Neural cell (in vitro differentiated cells): Measurements from ENCODE around the gene ISG20. TPM values are rescaled to one million over a fixed set of nuclear protein-coding genes. Genes with fewer than 3 reads are reported as not detected.

ENCODE experiments used
- H2AFZ ChIP-seq: fragments of 200-600, 300-800 bp; sonication (generic), shearing (Covaris generic); 2 replicates; pipeline ENCODE4 v1.6.0; 2014; ENCODE audit warnings: low read depth, mild to moderate bottlenecking, antibody characterized with exemption, low read length, moderate library complexity
- H3F3A ChIP-seq: fragments of 200-600 bp; shearing (Covaris generic); 2 replicates; pipeline ENCODE4 v1.6.1; 2016; ENCODE audit warnings: mild to moderate bottlenecking, moderate library complexity, mixed read lengths, antibody characterized with exemption, low read length; ENCODE audit not compliant: insufficient read depth, poor library complexity, severe bottlenecking
- H3K27ac ChIP-seq: fragments of 200-600, 300-800 bp; sonication (generic), shearing (Covaris generic); 2 replicates; pipeline ENCODE4 v1.5.1; 2014; ENCODE audit warnings: mild to moderate bottlenecking, low read length, moderate library complexity
- H3K27me3 ChIP-seq: fragments of 300-800, 200-600 bp; sonication (generic), shearing (Covaris generic); 2 replicates; pipeline ENCODE4 v1.6.0; 2014; ENCODE audit warnings: mild to moderate bottlenecking, low read depth, low read length, moderate library complexity; ENCODE audit not compliant: insufficient read depth
- H3K36me3 ChIP-seq: fragments of 300-800, 200-600 bp; sonication (generic), shearing (Covaris generic); 2 replicates; pipeline ENCODE4 v1.5.1; 2014; ENCODE audit warnings: mild to moderate bottlenecking, antibody characterized with exemption, low read length, moderate library complexity; ENCODE audit not compliant: insufficient read depth
- H3K4me2 ChIP-seq: fragments of 300-800, 200-600 bp; sonication (generic), shearing (Covaris generic); 2 replicates; pipeline ENCODE4 v1.6.0; 2014; ENCODE audit warnings: mild to moderate bottlenecking, low read length
- H3K4me3 ChIP-seq: fragments of 300-800, 200-600 bp; sonication (generic), shearing (Covaris generic); 2 replicates; pipeline ENCODE4 v1.5.1; 2014; ENCODE audit warnings: mild to moderate bottlenecking, low read length, moderate library complexity
- H3K79me2 ChIP-seq: fragments of 200-600 bp; shearing (Covaris generic); replicated peaks from 2 replicates; pipeline ENCODE4 v1.6.0; 2014; ENCODE audit warnings: mild to moderate bottlenecking, low read length, moderate library complexity; ENCODE audit not compliant: insufficient read depth
- H3K9ac ChIP-seq: fragments of 300-800, 200-600 bp; sonication (generic), shearing (Covaris generic); 2 replicates; pipeline ENCODE4 v1.6.1; 2016; ENCODE audit warnings: mild to moderate bottlenecking, low read length, mixed read lengths
- H3K9me2 ChIP-seq: fragments of 200-600 bp; shearing (Covaris generic); 2 replicates; pipeline ENCODE4 v1.6.1; 2016; ENCODE audit warnings: mild to moderate bottlenecking, low read length, mixed read lengths; ENCODE audit not compliant: insufficient read depth
- H3K9me3 ChIP-seq: fragments of 200-600, 300-800 bp; sonication (generic), shearing (Covaris generic); 2 replicates; pipeline ENCODE4 v1.6.1; 2016; ENCODE audit warnings: mild to moderate bottlenecking, mixed run types, low read length, moderate library complexity, mixed read lengths
- H4K20me1 ChIP-seq: fragments of 200-600 bp; shearing (Covaris generic); 2 replicates; pipeline ENCODE4 v1.6.1; 2016; ENCODE audit warnings: mild to moderate bottlenecking, mixed run types; ENCODE audit not compliant: insufficient read depth
- CTCF ChIP-seq: fragments of 450-650 bp; IDR thresholded peaks from 2 replicates; pipeline ENCODE4 v1.5.1; 2014; ENCODE audit warnings: antibody characterized with exemption, mild to moderate bottlenecking, moderate library complexity; ENCODE audit not compliant: poor library complexity, severe bottlenecking
- EP300 ChIP-seq: fragments of 450-650 bp; conservative IDR thresholded peaks from 2 replicates; pipeline ENCODE4 v1.6.1; 2014; ENCODE audit warnings: antibody characterized with exemption, mild to moderate bottlenecking, moderate library complexity; ENCODE audit not compliant: poor library complexity, severe bottlenecking
- MXI1 ChIP-seq: fragments of 450-650 bp; conservative IDR thresholded peaks from 2 replicates; pipeline ENCODE4 v1.6.1; 2014; ENCODE audit warnings: antibody characterized with exemption, mild to moderate bottlenecking; ENCODE audit not compliant: poor library complexity, severe bottlenecking
- POLR2AphosphoS5 ChIP-seq: IDR thresholded peaks from 2 replicates; pipeline ENCODE4 v1.6.1; 2012
- RAD21 ChIP-seq: fragments of 450-650 bp; conservative IDR thresholded peaks from 2 replicates; pipeline ENCODE4 v1.6.1; 2014; ENCODE audit warnings: antibody characterized with exemption, mild to moderate bottlenecking, moderate library complexity
- SMC3 ChIP-seq: fragments of 450-650 bp; conservative IDR thresholded peaks from 2 replicates; pipeline ENCODE4 v1.6.1; 2014; ENCODE audit warnings: antibody characterized with exemption, mild to moderate bottlenecking, moderate library complexity; ENCODE audit not compliant: poor library complexity
- TAF1 ChIP-seq: IDR thresholded peaks from 2 replicates; pipeline ENCODE4 v1.6.1; 2012; ENCODE audit warnings: low read depth
- polyA plus RNA-seq: library from polyadenylated mRNA; depleted of rRNA; stranded (reverse); fragments of >200 nt; gene quantifications from 2 replicates; pipeline ENCODE4 v1.2.3, GENCODE V29; 2014

Gene ISG20
- polyA plus RNA-seq, 1 donor from 2014 or later = 0.88 TPM

- Histone ChIP-seq H4K20me1 (no peaks in the 10 kb centered on the region), H2AFZ (no peak overlapping the region), H3K79me2 (no peaks in the 10 kb centered on the region), H3K4me2 (no peak overlapping the region), H3K27ac (no peak overlapping the region), H3K9me2 (no peaks in the 10 kb centered on the region), H3K4me3 (no peak overlapping the region), H3K27me3 (no peaks in the 10 kb centered on the region), H3K36me3 (no peaks in the 10 kb centered on the region), H3F3A (no peaks in the 10 kb centered on the region), H3K9ac (no peak overlapping the region), H3K9me3 (no peaks in the 10 kb centered on the region)
- peak; percentile 61 for TF ChIP-seq SMC3
- peak; percentile 60 for TF ChIP-seq RAD21
- peak; percentile 60 for TF ChIP-seq CTCF
- TF ChIP-seq EP300 = no peak
Measured at GRCh38 chr15:88657326-88658069, 18.7 kb downstream of the ISG20 start.

DNA sequence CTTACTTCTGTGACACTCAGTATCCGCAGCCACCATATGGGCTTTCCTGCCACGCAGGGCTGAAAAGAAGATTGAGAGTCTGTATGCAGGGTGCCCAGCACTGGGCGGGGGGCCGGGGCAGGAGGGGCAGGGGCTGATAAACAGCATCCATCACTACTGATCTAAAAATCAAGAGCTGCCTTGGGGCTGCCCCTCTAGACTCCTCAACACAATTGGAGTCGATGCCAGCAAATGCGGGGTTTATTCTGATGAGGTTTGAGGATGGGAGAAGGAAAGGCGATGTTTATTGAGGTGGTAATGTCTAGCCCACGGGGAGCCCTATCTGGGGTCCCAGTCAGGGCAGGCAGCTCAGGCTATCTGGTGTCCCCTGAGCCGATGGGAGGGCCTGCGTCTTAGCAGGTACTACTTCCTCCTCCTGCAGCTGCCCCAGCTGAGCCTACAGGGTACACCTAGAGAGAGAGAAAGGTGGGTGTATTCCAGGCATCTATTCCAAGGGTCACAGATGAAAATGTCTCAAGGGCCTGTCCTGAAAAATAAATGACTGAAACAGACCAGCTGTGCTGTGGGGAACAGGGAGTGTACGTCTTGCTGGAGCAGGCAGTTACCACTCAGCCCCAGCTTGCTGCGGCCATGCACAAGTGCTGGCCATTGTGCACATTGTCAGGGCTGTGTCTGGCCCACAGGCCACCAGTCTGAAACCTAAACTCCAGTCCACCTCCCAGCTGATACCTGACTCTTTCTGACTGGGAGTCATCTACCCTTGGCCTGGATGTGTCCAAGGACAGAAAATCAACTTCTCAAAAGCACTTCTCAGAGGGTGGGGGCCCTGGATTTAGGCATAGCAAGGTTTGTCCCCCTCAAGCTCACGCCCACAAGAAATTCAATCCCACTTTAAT lies 19.5 kb downstream of the ISG20 start:
- Histone ChIP-seq H3K27me3 (no peaks in the 10 kb centered on the region), H3K9me2 (no peaks in the 10 kb centered on the region), H3K79me2 (no peaks in the 10 kb centered on the region), H3K9me3 (no peaks in the 10 kb centered on the region), H2AFZ (no peak overlapping the region), H3K4me3 (no peak overlapping the region), H3K27ac (no peak overlapping the region), H3F3A (no peaks in the 10 kb centered on the region), H3K4me2 (no peak overlapping the region), H4K20me1 (no peaks in the 10 kb centered on the region), H3K36me3 (no peaks in the 10 kb centered on the region), H3K9ac (no peak overlapping the region)
- no peak for TF ChIP-seq CTCF
- no peak for TF ChIP-seq MXI1
- TF ChIP-seq EP300 = no peak
- TF ChIP-seq TAF1 = no peak
- TF ChIP-seq POLR2AphosphoS5 = no peak
- TF ChIP-seq SMC3 = no peak
